GM10266 (cell line): ENCODE measurements around the gene BCKDK.
"Not testable (repeated sequence)": the region's sequence is repeated elsewhere in the genome, so short reads cannot be mapped to it uniquely, and the experiment has no call there.

ENCODE experiments used
- DNase-seq: peaks from one replicate; pipeline ENCODE4 v3.0.0; 2012; ENCODE audit errors: extremely low spot score
- TF ChIP-seq, protein P1 (sequence below): IDR thresholded peaks from 2 replicates; pipeline ENCODE4 v1.5.1; 2012; ENCODE audit warnings: mild to moderate bottlenecking, low read depth; ENCODE audit not compliant: control insufficient read depth, insufficient read depth; ENCODE audit errors: missing control alignments

The BCKDK gene

DNA sequence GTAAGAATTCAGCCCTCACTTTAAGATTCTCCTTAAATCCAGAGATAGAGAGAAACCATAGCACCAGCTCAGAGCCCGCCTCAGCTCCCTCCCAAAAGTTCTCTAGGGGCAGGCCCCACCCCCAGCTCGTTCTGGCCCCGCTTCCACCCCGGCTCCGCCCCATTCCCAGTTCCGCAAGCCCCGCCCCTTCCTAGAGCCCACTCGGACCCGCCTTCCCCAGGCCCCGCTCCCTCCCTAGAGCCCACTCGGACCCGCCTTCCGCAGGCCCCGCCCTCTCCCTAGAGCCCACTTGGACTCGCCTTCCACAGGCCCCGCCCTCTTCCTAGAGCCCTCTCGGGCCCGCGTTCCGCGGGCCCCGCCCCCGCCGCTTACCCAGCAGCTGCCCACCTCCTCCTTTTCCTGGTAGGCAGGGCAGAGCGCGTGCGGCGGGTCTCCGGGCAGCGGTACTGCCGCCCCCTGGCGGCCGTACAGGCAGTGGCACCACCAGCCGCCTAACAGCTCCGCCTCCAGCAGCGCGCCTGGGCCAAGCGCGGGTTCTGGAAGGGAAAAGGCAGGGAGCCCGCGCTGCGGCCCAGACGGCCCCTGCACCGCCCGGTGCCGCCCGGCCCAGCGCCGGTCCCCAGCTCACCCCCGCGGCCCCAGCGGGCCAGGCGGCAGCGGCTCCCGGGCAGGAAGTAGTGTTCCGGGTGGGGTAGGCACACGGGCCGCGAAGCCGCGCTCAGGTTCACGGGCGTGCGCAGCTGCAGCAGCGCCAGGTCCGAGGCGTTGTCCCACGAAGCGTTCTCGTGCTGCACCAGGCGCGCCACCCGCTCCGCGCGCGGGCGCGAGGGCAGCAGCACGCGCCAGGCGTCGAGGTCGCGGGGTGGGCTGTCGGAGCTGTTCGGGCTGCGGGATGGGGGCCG lies 34.2 kb downstream of the BCKDK start:
- peak; percentile 100 for DNase-seq
- TF ChIP-seq, protein P1, sequence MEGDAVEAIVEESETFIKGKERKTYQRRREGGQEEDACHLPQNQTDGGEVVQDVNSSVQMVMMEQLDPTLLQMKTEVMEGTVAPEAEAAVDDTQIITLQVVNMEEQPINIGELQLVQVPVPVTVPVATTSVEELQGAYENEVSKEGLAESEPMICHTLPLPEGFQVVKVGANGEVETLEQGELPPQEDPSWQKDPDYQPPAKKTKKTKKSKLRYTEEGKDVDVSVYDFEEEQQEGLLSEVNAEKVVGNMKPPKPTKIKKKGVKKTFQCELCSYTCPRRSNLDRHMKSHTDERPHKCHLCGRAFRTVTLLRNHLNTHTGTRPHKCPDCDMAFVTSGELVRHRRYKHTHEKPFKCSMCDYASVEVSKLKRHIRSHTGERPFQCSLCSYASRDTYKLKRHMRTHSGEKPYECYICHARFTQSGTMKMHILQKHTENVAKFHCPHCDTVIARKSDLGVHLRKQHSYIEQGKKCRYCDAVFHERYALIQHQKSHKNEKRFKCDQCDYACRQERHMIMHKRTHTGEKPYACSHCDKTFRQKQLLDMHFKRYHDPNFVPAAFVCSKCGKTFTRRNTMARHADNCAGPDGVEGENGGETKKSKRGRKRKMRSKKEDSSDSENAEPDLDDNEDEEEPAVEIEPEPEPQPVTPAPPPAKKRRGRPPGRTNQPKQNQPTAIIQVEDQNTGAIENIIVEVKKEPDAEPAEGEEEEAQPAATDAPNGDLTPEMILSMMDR: peak; percentile 95

DNA sequence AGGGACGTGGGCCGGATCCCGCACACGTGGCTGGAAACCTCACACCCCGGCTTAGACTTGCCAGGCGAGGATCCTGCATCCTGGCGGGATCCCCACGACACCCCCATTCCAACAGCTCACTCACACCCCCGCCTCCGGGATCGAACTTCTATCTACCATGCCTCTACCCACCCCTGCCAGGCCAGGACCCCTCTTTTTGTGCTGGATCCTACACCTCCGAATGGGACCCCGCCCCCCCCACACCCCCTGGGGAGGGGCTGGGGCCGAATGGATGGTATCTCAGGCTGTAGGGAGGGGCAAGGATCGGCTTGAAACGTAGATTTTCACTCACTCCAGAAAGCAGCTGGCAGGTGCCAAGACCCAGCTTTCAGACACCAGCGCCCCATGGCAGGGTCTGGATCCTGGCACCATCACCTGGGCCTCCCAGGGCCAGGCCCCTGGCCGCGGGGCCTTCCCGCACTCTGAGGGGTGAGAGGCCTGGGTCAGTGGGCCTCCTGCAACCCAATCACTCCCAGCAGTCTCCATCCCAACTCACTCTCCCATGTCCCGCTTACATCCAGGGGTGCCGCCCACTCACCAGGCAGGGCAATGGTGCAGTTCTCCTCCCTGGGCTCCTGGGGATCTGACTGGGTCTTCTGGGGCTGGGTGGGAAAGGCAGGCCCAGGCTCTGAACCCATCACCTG lies 35.0 kb downstream of the BCKDK start:
- DNase-seq: no peak
- TF ChIP-seq, protein P1: no peak

DNA sequence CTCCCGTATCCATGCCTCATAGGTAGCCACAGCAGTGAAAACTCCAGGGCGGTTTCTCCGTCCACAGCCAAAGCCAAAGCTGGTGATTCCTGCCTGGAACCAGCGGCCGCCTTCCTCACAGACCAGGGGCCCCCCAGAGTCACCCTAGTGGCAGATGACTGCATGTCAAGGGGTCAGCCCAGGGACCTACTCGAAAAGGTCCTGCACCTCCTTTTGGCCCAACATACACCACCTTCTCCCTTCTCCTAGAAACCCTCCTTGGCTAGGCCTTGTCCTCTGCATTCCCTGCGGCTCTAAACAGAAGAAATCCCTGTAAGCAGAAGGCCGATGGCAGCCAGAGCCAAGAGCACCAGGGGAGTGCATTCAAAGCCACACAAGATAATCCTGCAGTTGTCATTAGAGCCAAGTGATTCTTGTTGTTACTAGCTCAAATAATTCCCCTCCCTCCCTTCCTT lies 35.5 kb downstream of the BCKDK start:
- DNase-seq: no peak
- TF ChIP-seq, protein P1: no peak

DNA sequence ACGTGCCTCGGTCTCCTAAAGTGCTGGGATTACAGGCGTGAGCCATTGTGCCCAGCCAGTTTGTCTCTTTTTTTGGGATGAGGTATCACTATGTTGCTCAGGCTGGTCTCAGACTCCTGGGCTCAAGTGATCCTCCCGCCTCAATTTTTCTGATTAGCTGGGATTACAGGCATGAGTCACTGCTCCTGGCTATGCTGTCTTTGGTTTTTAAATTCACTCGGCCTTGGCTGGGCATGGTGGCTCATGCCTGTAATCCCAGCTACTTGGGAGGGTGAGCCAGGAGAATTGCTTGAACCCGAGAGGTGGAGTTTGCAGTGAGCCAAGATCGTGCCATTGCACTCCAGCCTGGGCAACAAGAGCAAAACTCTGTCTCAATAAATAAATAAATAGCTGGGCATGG lies 36.2 kb downstream of the BCKDK start:
- not testable (repeated sequence) for DNase-seq

DNA sequence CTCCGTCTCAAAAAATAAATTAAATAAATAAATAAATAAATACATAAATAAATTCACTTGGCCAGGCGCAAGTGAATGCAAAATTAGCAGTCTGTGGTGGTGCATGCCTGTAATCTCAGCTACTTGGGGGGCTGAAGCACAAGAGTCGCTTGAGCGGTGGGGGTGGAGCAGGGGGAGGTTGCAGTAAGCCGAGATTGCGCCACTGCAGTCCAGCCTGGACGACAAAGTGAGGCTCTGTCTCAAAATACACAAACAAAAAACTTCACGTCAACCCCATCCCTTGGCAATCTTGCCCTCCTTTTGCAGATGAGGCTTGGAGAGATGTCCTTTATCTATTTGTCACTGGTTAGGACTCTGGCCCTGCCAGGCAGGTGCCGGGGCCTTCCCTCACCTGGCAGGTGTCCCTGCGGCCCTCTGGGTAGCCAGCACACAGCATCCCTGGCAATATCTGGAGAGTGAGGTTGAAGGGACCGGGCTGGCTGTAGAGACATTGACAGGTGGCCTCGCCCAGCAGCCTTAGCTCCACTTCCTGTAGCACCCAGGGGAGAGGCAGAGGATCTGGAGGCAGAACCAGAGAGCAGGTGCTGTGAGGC lies 37.3 kb downstream of the BCKDK start:
- DNase-seq: no peak
- TF ChIP-seq, protein P1: no peak

DNA sequence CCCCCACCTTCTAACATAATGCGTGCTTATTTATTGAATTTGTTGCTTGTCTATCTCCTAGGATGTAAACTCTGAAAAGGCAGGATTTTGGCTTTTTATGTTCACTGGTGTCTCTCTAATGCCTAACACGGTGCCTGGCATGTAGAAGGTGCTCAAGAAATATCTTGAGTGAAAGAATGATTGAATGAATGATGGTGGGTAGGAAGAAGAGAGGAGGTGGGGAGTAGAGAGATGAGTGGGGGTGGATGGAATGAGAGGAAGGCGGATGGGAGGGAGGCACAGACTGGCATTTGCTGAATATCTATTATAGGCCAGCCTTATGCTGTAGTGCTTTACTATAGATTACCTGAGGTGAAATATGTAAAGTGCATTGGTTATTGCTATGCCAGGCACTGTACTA lies 39.4 kb downstream of the BCKDK start:
- TF ChIP-seq, protein P1: no peak
- no peak for DNase-seq

DNA sequence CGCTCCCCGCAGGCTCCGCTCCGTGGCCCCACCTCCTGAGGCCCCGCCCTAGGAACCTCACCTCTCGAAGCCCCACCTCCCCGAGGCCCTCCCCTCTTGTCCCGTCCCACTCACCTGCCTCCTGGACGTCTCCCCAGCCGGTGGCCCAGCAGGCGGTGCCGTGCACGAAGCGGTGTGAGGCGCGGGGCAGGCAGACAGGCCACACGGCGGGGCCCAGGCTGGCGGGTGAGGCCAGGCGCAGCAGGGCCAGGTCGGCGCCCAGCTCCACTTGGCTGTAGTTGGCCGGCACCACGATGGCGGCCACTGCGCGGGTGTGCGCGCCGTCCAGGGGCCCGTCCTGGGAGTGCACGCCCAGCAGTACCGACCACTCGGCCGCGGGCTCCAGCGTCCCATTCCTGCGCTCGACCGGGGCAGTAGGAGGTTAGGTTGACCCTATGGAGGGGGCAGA lies 40.1 kb downstream of the BCKDK start:
- TF ChIP-seq, protein P1: no peak
- no peak for DNase-seq
